Esophagus (tissue), 2 donors: ENCODE results near the gene CPB2. TPM values are rescaled to one million over a fixed set of nuclear protein-coding genes. Genes with fewer than 3 reads are reported as not detected.

Source experiments
- H3K27ac ChIP-seq, 2 donors: one replicate each; pipeline ENCODE4 v1.5.1; 2013; ENCODE audit warnings: low read depth in 2 of 2, mild to moderate bottlenecking in 2 of 2, inconsistent platforms in 1 of 2, low read length in 1 of 2, moderate library complexity in 1 of 2
- H3K27me3 ChIP-seq, 2 donors: one replicate each; pipeline ENCODE4 v1.6.1; 2013; ENCODE audit warnings: low read length in 2 of 2, control low read depth in 1 of 2, mild to moderate bottlenecking in 1 of 2; ENCODE audit not compliant: insufficient read depth in 2 of 2, control insufficient read depth in 1 of 2
- H3K36me3 ChIP-seq, 2 donors: one replicate each; pipeline ENCODE4 v1.6.1; 2013; ENCODE audit warnings: low read length in 1 of 2; ENCODE audit not compliant: control insufficient read depth in 2 of 2, insufficient read depth in 2 of 2
- H3K4me1 ChIP-seq, 2 donors: one replicate each; pipeline ENCODE4 v1.6.1; 2013; ENCODE audit warnings: low read length in 1 of 2; ENCODE audit not compliant: control insufficient read depth in 2 of 2, insufficient read depth in 2 of 2
- H3K4me3 ChIP-seq, 2 donors: one replicate each; pipeline ENCODE4 v1.5.1; 2013; ENCODE audit warnings: low read length in 2 of 2, mild to moderate bottlenecking in 2 of 2, low read depth in 1 of 2, moderate library complexity in 1 of 2
- H3K9me3 ChIP-seq, 2 donors: one replicate each; pipeline ENCODE4 v1.6.1; 2013; ENCODE audit warnings: mild to moderate bottlenecking in 2 of 2, low read depth in 1 of 2, low read length in 1 of 2, moderate library complexity in 1 of 2; ENCODE audit not compliant: control insufficient read depth in 2 of 2, insufficient read depth in 1 of 2
- WGBS, 2 donors: extraction: QIAGEN DNeasy Blood & Tissue Kit; methylation state at CpG; one replicate each; pipeline ENCODE4 v1.1.7; 2013; 5-methylcytosine and 5-hydroxymethylcytosine counted together
- polyA plus RNA-seq, 2 donors: library from polyadenylated mRNA; stranded (reverse); fragments of 200-250 nt; gene quantifications; one replicate each; pipeline ENCODE4 v1.2.3, GENCODE V29; 2013
- donor health status: healthy with polysubstance abuse.
- donor health status: Bipolar disorder and iron deficiency.

CPB2 gene
- polyA plus RNA-seq, 2 donors = not detected

- no peaks in the 10 kb centered on the region for H3K4me1 ChIP-seq
- H3K9me3 ChIP-seq = no peaks in the 10 kb centered on the region
- H3K27ac ChIP-seq = no peak overlapping the region
- no peaks in the 10 kb centered on the region for H3K27me3 ChIP-seq
- no peaks in the 10 kb centered on the region for H3K36me3 ChIP-seq
- WGBS, 2 donors = 87 to 91% methylated on average over 7 of the region's 7 CpGs
- H3K4me3 ChIP-seq = no peak overlapping the region
These were observed 22.7 kb upstream of the CPB2 start for GRCh38 chr13:46127358-46128023.

- H3K36me3 ChIP-seq = no peaks in the 10 kb centered on the region
- H3K9me3 ChIP-seq = no peaks in the 10 kb centered on the region
- WGBS, 2 donors = 54 to 56% methylated on average over 6 of the region's 6 CpGs
- no peak overlapping the region for H3K27ac ChIP-seq
- no peaks in the 10 kb centered on the region for H3K27me3 ChIP-seq
- no peak overlapping the region for H3K4me3 ChIP-seq
- no peaks in the 10 kb centered on the region for H3K4me1 ChIP-seq
These were observed 21.9 kb upstream of the CPB2 start for GRCh38 chr13:46126552-46127357.

GRCh38 chr13:46126056-46126455 lies 21.2 kb upstream of the CPB2 start:
- no peaks in the 10 kb centered on the region for H3K9me3 ChIP-seq
- no peaks in the 10 kb centered on the region for H3K27me3 ChIP-seq
- no peaks in the 10 kb centered on the region for H3K36me3 ChIP-seq
- H3K27ac ChIP-seq = no peak overlapping the region
- no peak overlapping the region for H3K4me3 ChIP-seq
- no peaks in the 10 kb centered on the region for H3K4me1 ChIP-seq
- WGBS, 2 donors = 54 to 60% methylated on average over 2 of the region's 2 CpGs

GRCh38 chr13:46124967-46125933 lies 20.4 kb upstream of the CPB2 start:
- Histone ChIP-seq H3K4me3 (no peak overlapping the region), H3K27me3 (no peaks in the 10 kb centered on the region), H3K27ac (no peak overlapping the region), H3K4me1 (no peaks in the 10 kb centered on the region), H3K36me3 (no peaks in the 10 kb centered on the region), H3K9me3 (no peaks in the 10 kb centered on the region)
- WGBS, 2 donors = 53 to 61% methylated on average over 11 of the region's 11 CpGs

GRCh38 chr13:46124531-46124966 lies 19.7 kb upstream of the CPB2 start:
- WGBS, 2 donors = 80 to 84% methylated on average over 10 of the region's 10 CpGs
- no peaks in the 10 kb centered on the region for H3K4me1 ChIP-seq
- no peaks in the 10 kb centered on the region for H3K36me3 ChIP-seq

GRCh38 chr13:46122304-46122703 lies 17.5 kb upstream of the CPB2 start:
- WGBS, 2 donors = 88 to 91% methylated on average over 7 of the region's 7 CpGs
- H3K27ac ChIP-seq = no peak overlapping the region

More at GRCh38 chr13:46124531-46124966, 19.7 kb upstream of the CPB2 start:
- H3K27ac ChIP-seq = no peak overlapping the region
- no peak overlapping the region for H3K4me3 ChIP-seq
- no peaks in the 10 kb centered on the region for H3K27me3 ChIP-seq
- H3K9me3 ChIP-seq = no peaks in the 10 kb centered on the region

GRCh38 chr13:46121597-46122163 lies 16.8 kb upstream of the CPB2 start:
- Histone ChIP-seq H3K36me3 (no peaks in the 10 kb centered on the region), H3K27me3 (no peaks in the 10 kb centered on the region), H3K4me1 (no peaks in the 10 kb centered on the region), H3K9me3 (no peaks in the 10 kb centered on the region), H3K4me3 (no peak overlapping the region), H3K27ac (no peak overlapping the region)
- WGBS, 2 donors = 55 to 59% methylated on average over 4 of the region's 4 CpGs

More at GRCh38 chr13:46122304-46122703, 17.5 kb upstream of the CPB2 start:
- Histone ChIP-seq H3K9me3 (no peaks in the 10 kb centered on the region), H3K4me3 (no peak overlapping the region), H3K27me3 (no peaks in the 10 kb centered on the region), H3K4me1 (no peaks in the 10 kb centered on the region), H3K36me3 (no peaks in the 10 kb centered on the region)

- no peaks in the 10 kb centered on the region for H3K36me3 ChIP-seq
- H3K4me3 ChIP-seq = no peak overlapping the region
- 49 to 73% methylated on average over 2 of the region's 2 CpGs for WGBS, 2 donors
- no peaks in the 10 kb centered on the region for H3K9me3 ChIP-seq
- no peaks in the 10 kb centered on the region for H3K4me1 ChIP-seq
- no peaks in the 10 kb centered on the region for H3K27me3 ChIP-seq
- H3K27ac ChIP-seq = no peak overlapping the region
These were observed 16.2 kb upstream of the CPB2 start for GRCh38 chr13:46121033-46121432.
